Left lobe of liver (tissue), 2 donors: Measurements from ENCODE around the gene MAPK8IP3. TPM values are rescaled to one million over a fixed set of nuclear protein-coding genes. Genes with fewer than 3 reads are reported as not detected.

Source experiments
- ATAC-seq: fragments of 200-7000 bp; cut with Tn5 transposase; one replicate; pipeline ENCODE4 v1.9.1; 2020; ENCODE audit warnings: mild to moderate bottlenecking, moderate library complexity
- DNase-seq: peaks from one replicate; pipeline ENCODE4 v3.0.0-alpha.2; 2020; ENCODE audit warnings: low spot score
- total RNA-seq: library from RNA; stranded (reverse); gene quantifications from one replicate; pipeline ENCODE4 v1.2.1, GENCODE V29; 2021
- donor health status: DM: no; HTN: no; CAD: no; lungs with moderate emphysema.
- donor health status: DM: no; HTN: yes; CAD: no.

MAPK8IP3 gene
- total RNA-seq, 1 donor from 2014 or later: 30.6 TPM

- ATAC-seq: peak; percentile 77
Measured at GRCh38 chr16:1782408-1783264, 76.6 kb downstream of the MAPK8IP3 start, which contains the start of the genes NUBP2 and SPSB3. NUBP2 (plus strand) TSS chr16:1782960; CDS start chr16:1783021, 61 bp downstream. SPSB3 (minus strand) TSS chr16:1782571; CDS start chr16:1781483, 1,088 bp downstream.

DNA sequence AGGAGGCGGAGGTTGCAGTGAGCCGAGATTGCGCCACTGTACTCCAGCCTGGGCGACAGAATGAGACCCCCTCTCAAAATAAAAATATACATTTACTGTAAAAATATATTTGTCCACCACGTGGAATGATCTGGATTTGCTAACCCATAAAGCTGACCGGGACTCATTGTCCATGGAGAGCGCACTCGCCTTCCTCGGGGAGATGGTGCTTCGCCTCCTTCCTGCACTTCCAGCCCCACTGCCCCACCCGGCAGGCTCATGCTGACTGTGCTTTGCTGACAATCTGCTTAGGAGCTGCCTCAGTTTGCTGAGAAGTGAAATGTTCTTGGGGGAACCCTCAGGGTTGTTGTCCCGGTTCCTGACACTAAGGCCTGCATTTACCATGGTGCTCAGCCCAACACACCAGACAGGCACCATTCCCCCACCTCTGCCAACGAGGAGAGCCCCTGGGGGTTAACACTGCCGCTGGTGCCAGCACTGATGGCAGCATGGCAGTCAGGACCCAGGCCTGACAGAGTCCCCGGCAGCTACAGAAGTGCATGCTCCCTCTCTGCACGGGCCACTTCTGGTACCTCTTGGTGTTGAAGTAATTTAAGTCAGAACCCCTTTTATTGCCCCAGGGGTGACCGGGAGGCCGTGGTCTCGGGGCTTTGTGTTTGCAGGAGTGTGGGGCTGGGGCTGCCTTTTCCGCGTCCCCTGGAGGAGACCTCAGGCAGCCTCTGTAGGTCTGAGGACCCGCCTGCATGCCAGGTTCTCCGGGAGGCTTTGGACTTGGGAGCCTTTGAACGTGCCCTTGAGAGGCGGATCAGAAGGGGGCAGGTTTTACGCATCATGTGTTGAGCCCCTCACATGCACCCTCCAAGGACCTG lies 79.2 kb downstream of the MAPK8IP3 start:
- DNase-seq: no peak
- no peak for ATAC-seq

More at GRCh38 chr16:1782408-1783264, 76.6 kb downstream of the MAPK8IP3 start, which contains the start of the genes NUBP2 and SPSB3:
- peak; percentile 100 for DNase-seq

- DNase-seq (no peak), ATAC-seq (no peak)
Measured at GRCh38 chr16:1785846-1786170, 79.8 kb downstream of the MAPK8IP3 start.

DNA sequence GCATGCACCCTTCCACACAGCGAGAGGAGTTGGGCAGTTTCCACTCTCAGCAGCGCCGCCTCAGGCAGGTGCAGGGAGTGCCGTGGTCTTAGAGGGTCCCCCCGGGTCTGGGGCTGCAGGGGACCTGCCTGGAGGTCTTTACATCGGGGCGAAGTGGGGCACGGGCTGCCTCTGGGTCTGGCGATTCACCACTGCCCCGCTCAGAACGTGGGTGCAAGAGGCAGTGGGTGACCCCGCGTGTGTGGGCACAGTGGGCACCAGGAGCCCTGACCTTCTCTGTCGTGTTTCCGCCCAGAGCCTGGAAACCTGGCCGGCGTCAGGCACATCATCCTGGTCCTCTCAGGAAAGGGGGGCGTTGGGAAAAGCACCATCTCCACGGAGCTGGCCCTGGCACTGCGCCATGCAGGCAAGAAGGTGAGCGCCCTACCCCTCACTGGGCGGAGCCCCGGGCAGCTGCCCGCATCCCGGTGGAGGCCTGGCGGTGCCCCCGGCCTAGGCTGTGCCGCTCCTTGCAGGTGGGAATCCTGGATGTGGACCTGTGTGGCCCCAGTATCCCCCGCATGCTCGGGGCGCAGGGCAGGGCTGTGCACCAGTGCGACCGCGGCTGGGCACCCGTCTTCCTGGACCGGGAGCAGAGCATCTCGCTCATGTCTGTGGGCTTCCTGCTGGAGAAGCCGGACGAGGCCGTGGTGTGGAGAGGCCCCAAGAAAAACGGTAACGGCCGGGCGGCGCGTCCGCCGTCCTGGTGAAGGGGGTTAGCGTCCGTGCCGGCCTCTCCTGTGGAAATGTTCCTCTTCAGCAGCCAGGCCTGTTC lies 80.5 kb downstream of the MAPK8IP3 start:
- DNase-seq: no peak
- no peak for ATAC-seq

DNA sequence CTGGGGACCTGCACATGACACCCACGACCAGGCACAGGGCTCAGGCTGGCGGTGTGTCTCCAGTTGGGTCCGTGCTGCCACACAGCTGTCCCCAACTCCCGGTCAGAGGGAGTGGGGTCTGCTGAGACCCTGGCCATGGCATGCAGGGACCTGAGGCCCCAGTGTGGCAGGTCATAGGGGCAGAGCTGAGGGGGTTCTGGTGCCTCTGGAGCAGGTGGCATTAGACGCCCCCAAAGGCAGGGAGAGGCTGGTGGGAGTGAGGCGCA lies 81.0 kb downstream of the MAPK8IP3 start:
- no peak for DNase-seq
- no peak for ATAC-seq

DNA sequence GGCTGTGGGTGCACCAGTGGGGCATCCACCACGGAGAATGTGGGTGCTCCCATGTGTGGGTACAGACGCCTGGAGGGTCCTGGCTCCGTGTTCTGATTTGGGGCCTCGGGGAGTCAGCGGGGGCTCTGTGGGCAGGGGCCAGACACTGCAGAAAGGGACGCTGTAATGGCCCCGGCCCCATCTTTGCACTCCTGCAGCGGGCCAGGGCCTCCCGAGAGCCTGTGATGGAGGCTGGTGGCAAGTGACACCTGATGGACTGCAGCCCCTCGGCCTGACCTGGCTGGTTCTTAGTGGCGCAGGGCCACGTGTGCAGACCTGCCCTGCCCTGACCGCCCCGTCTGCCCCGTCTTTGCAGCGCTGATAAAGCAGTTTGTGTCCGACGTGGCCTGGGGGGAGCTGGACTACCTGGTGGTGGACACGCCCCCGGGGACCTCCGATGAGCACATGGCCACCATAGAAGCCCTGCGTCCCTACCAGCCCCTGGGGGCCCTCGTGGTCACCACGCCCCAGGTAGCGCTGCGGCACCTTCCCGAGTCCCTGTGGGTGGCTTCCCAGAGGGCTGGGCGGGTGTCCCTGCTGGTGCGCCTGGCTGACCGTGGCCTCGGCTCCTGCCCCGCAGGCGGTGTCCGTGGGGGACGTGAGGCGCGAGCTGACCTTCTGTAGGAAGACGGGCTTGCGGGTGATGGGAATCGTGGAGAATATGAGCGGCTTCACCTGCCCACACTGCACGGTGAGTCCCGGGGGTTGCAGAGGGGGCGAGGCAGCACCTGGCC lies 81.5 kb downstream of the MAPK8IP3 start:
- no peak for DNase-seq
- ATAC-seq: no peak

DNA sequence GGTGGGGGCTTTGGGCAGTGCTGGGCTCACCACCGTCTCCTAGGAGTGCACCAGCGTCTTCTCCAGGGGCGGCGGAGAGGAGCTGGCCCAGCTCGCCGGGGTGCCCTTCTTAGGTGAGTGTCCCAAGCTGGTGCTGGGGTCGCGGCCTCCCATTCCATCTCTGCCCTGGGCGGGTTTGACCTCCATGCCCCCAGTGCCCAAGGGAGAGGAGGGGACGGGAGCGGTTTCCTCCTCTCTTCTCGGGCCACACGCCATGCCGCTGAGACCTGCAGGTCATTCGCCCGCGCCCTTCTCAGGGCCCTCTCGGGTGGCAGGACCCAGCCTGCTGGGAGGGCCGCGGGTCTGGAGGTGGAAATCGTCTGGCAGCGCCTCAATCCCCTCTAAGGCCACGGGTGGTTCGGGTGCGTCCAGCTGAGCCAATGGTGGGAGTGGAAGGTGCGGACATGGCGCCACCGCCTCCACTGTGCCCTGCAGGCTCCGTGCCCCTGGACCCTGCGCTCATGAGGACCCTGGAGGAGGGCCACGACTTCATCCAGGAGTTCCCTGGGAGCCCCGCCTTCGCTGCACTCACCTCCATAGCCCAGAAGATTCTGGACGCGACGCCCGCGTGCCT lies 82.2 kb downstream of the MAPK8IP3 start:
- no peak for ATAC-seq
- DNase-seq: peak; percentile 44

DNA sequence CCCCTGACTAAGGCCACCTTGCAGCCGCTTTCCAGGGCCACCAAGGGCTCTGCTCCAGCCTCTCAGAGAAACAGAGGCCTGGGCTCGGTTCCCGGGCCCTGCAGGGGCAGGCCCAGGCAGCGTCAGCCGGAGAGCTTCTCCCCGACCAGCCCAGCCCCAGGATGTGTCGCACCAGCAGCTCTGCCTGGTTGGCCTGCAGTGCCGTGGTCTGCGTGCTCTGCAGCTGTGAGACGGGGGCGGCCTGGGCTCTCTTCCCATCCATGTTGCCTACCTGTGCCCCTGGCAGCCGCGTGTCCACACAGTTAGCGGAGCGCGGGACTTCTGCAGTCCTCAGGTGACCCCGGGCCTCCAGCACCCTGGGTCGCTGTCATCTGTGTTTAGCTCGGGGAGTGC lies 82.7 kb downstream of the MAPK8IP3 start:
- ATAC-seq (no peak), DNase-seq (no peak)

DNA sequence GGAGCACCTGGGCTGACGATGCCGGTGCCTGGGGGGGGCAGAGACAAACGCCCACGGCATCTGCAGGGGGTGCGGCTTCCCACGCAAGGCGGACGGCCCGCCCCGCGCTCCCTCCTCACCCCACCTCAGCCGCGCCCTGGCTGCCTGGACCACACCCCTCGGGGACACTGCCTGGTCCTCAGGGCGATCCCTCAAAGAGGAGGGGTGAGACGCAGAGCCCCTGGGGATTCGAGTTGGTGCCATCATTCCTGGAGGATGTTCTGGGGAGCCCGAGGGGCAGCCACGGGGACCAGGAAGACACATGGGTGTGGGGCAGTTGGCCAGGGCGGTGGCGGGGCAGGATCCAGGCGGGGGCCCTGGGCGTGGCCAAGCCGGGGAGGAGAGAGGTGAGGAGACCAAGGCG lies 83.6 kb downstream of the MAPK8IP3 start:
- ATAC-seq: no peak
- DNase-seq: peak; percentile 46

- DNase-seq: no peak
- ATAC-seq: no peak
Measured at GRCh38 chr16:1790261-1790610, 84.2 kb downstream of the MAPK8IP3 start.

DNA sequence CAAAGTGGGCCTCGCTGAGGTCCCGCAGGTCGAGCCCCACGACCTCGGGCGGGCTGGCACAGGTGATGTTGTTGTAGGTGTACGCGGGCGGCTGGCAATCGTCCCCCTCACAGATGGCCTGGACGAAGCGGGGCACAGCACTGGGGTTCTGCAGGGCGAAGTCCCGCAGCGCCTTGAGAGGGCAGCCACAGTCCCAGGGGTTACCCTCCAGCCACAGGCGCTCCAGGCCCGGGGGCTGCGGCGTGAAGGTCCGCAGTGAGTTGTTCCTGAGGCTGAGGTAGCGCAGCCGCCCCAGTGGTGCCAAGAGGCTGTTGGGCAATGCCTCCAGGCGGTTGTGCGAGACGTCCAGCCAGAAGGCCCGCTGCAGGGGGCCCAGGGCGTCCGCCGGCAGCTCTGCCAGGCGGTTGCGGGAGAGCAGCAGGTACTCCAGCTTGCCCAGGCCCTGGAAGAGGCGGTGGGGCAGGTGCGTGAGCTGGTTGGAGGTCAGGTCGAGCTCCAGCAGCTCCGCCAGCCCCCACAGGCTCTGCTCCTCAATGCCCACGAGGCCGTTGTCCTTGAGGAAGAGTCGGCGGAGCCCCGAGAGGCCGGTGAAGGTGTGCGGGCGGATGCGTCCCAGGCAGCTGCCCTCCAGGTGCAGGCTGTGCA lies 84.7 kb downstream of the MAPK8IP3 start:
- peak; percentile 52 for DNase-seq

GRCh38 chr16:1791256-1791942 lies 85.4 kb downstream of the MAPK8IP3 start:
- no peak for ATAC-seq

More for the DNA sequence above, 84.7 kb downstream of the MAPK8IP3 start:
- no peak for ATAC-seq

DNA sequence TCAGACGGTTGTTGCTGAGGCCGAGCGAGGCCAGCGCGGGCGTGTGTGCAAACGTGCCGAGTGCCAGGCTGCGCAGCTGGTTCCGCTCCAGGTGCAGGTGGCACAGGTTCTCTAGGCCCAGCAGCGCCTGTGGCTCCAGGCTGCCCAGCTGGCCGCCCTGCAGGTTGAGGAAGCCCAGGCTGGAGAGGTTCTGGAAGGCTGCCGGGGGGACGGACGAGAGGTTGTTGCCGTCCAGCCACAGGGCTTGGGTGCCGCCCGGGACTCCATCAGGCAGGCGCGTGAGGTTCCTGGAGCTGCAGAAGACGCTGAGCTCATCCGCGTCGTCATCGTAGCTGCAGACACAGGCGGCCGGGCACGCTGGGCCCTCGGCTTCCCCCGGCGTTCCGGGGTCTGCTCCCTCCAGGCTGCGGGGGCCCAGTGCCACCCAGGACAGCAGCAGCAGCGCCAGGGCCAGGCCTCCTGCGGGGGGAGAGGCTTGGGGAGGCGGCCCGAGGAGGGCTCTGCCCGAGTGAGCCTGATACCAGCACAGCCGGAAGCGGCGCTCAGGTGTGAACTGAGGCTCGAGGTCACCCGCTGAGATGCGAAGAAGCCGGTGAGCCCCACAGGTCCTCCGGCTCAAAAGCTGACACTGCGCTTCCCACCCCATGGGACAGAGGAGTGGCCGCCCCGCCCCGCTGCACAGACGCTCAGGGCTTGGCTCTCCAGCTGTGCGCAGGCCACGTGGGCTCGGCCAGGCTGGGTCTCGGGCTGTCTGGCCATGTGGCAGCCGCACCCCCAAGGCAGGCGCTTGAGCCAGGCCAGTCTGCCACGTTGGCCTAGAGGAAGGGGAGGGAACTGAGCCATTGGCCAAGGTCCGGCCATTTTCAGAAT lies 86.2 kb downstream of the MAPK8IP3 start:
- DNase-seq (peak; percentile 86), ATAC-seq (peak; percentile 67)

More at GRCh38 chr16:1791256-1791942, 85.4 kb downstream of the MAPK8IP3 start:
- peak; percentile 48 for DNase-seq

- DNase-seq: peak; percentile 46
- ATAC-seq: peak; percentile 5
Measured at GRCh38 chr16:1792836-1793577, 87.0 kb downstream of the MAPK8IP3 start.

- ATAC-seq: peak; percentile 77
- peak; percentile 87 for DNase-seq
Measured at GRCh38 chr16:1793578-1794220, 87.7 kb downstream of the MAPK8IP3 start, which contains the start of gene IGFALS. IGFALS (minus strand) TSS chr16:1793705; CDS start chr16:1793652, 53 bp downstream.

- ATAC-seq: peak; percentile 73
- peak; percentile 90 for DNase-seq
Measured at GRCh38 chr16:1794221-1794871, 88.4 kb downstream of the MAPK8IP3 start.
